Breast epithelium (tissue), 3 donors: Measurements from ENCODE around the gene KRTAP5-7.

Experiments used
- CTCF ChIP-seq, 3 donors: fragments of 450-650 bp; IDR thresholded peaks; one replicate each; pipeline ENCODE4 v1.5.1; 2016 to 2017; ENCODE audit warnings: antibody characterized with exemption in 3 of 3, mild to moderate bottlenecking in 3 of 3, moderate library complexity in 3 of 3
- POLR2A ChIP-seq: fragments of 450-650 bp; IDR thresholded peaks from one replicate; pipeline ENCODE4 v1.6.1; 2016; ENCODE audit warnings: antibody characterized with exemption, mild to moderate bottlenecking, moderate library complexity
- POLR2AphosphoS5 ChIP-seq, 3 donors: sonication (generic); formaldehyde crosslinking; IDR thresholded peaks; one replicate each; pipeline ENCODE4 v1.6.1; 2017; ENCODE audit warnings: antibody characterized with exemption in 3 of 3

GRCh38 chr11:71491531-71491930, 35.5 kb upstream of the KRTAP5-7 start:
- TF ChIP-seq POLR2AphosphoS5 (IDR thresholded peaks at IDR 0.05) (no peak), CTCF (IDR thresholded peaks at IDR 0.05) (no peak), POLR2A (no peak)
